ENCODE measurements around the gene RASAL1. TPM values are rescaled to one million over a fixed set of nuclear protein-coding genes. Genes with fewer than 3 reads are reported as not detected.
"Not testable (repeated sequence)": the region's sequence is repeated elsewhere in the genome, so short reads cannot be mapped to it uniquely, and the experiment has no call there.

The RASAL1 gene
- total RNA-seq, 4 donors from 2014 or later: not detected

DNA sequence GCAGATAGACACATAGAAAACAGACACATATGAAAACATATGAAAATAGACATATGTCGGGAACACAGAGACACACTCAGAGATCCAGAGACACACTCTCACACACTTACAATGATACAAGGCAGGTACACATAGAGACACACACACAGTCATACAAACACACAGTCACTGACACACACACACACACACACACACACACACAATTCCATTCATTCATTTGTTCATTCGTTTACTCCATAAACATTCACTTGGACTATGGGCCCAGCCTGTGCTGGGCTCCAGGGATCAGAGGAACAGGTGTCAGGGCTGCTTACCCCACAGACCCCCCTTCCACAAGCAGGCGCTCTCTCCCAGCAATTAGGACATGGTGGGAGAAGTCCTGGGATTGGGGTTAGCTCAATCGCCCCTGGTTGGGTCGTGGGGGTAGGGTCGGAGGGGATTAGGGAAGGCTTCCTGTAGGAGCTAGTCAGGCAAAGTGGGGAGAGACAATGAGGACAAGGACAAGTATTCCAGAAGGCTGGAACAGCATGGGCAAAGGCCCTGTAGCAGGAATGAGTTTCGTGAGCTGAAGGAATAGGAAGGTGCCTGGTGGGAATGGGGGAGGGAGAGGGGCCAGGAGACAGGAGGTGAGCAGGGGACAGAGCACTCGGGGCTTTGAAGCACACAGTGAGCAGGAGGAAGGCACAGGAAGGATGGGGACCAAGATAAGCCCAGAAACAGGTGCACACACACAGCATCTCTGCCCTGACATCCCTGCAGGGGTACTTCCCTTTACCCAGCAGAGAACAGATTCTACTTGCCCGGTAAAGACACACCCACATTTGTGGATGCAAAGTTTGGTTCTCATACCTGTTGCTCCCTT is 6.5 kb downstream of the RASAL1 start:
- TF ChIP-seq CTCF (IDR thresholded peaks at IDR 0.05): no peak
- DNase-seq (ENCODE audit: low spot score): no peak
- ATAC-seq (ENCODE audit: low FRiP score): no peak

- DNase-seq (ENCODE audit: low spot score) (no peak), ATAC-seq (ENCODE audit: low FRiP score) (no peak)
- TF ChIP-seq CTCF (IDR thresholded peaks at IDR 0.05): no peak
These were observed 7.8 kb downstream of the RASAL1 start for GRCh38 chr12:113127791-113128199.

GRCh38 chr12:113120670-113121370 is 14.7 kb downstream of the RASAL1 start:
- no peak for DNase-seq (ENCODE audit: low spot score)
- ATAC-seq (ENCODE audit: low FRiP score): no peak
- no peak for TF ChIP-seq CTCF (IDR thresholded peaks at IDR 0.05)

GRCh38 chr12:113119980-113120669 is 15.4 kb downstream of the RASAL1 start:
- DNase-seq (ENCODE audit: low spot score) (no peak), ATAC-seq (ENCODE audit: low FRiP score) (no peak)
- no peak for TF ChIP-seq CTCF (IDR thresholded peaks at IDR 0.05)

- no peak for TF ChIP-seq CTCF (IDR thresholded peaks at IDR 0.05)
- DNase-seq (ENCODE audit: low spot score) (no peak), ATAC-seq (ENCODE audit: low FRiP score) (no peak)
These were observed 17.4 kb downstream of the RASAL1 start for GRCh38 chr12:113118142-113118541.

DNA sequence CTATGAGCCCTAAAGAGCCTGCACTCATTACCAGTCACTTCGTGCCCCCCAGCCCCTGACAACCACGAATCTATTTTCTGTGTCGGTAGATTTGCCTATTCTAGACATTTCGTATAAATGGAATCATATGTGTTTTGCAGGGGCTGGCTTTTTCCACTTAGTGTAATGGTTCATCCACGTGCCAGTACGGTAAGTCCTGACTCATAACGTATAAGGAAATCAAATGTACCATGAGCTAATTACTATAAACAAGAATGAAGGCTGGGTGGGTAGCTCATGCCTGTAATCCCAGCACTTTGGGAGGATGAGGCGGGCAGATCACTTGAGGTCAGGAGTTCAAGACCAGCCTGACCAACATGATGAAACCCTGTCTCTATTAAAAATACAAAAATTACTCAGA is 17.9 kb downstream of the RASAL1 start:
- ATAC-seq (ENCODE audit: low FRiP score); DNase-seq (ENCODE audit: low spot score): not testable (repeated sequence)

DNA sequence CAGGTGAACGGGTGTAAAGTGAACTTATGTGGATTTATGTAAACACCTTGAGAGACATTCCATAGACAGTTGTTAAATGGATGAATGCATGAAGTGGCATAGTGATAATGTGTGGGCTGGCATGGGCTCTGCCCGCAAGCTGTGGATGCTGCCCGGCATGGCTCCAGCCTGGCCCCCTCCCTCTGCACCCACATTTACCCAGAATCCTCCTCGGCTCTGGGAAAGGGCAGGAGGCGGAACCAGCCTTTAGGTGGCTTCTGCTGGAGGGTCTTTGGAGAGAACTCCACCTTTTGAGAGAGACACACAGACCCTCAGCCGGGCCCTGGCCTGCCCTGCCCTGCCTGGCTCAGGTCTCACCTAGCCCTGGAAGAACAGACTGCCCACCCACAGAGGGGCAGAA is 18.7 kb downstream of the RASAL1 start:
- ATAC-seq (ENCODE audit: low FRiP score) (no peak), DNase-seq (ENCODE audit: low spot score) (no peak)
- no peak for TF ChIP-seq CTCF (IDR thresholded peaks at IDR 0.05)

All from omental fat pad (tissue), 4 donors.